GM18519 (cell line): ENCODE measurements around the gene CDK1.

ENCODE experiments used
- ATAC-seq: cut with Tn5 transposase; IDR thresholded peaks from one replicate; pipeline ENCODE4 v1.9.1; 2021; ENCODE audit warnings: mild to moderate bottlenecking, moderate library complexity; ENCODE audit not compliant: unreplicated experiment, low FRiP score

CDK1 gene

DNA sequence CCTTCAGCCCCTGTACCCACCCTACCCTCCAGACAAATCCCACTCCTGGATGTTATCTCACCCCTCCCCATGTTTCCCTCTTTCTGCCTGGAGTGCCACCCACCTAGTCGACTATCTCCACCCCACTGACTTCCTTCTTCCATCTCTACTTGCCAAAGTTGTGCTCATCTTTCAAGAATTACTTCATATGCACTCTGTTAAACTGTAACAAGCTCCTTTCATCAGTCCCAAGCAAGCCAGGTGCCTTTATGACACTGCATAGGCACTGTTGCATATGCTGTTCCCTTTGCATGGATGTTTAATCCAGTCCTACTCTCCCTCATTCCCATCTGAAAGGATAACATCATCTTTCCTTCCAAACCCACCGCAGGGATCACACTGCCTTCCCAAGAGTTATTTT lies 8.9 kb upstream of the CDK1 start:
- ATAC-seq: no peak

DNA sequence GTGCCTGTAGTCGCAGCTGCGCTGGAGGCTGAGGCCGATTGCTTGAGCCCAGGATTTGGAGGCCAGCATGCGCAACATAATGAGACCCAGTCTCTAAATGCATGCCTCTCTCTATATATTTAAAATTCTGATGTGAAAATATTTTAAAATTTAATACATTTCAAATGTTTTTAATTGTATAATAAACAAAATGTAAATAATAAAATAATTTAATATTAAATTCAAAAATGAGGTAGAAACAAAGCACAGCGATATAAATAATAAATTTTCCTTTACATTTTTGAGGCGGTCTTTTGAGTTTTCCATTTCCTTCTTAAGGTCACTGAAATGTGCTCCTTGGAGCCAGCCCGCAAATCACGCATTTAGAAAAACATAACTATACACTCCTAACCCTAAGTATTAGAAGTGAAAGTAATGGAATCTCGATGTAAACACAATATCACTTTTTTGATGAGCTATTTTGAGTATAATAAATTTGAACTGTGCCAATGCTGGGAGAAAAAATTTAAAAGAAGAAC lies 523 bp upstream of the CDK1 start:
- peak; percentile 7 for ATAC-seq

GRCh38 chr10:60778971-60779796 lies 906 bp downstream of the CDK1 start:
- ATAC-seq: peak; percentile 8

- ATAC-seq: no peak
These were observed 3.4 kb downstream of the CDK1 start for GRCh38 chr10:60781661-60782060.

DNA sequence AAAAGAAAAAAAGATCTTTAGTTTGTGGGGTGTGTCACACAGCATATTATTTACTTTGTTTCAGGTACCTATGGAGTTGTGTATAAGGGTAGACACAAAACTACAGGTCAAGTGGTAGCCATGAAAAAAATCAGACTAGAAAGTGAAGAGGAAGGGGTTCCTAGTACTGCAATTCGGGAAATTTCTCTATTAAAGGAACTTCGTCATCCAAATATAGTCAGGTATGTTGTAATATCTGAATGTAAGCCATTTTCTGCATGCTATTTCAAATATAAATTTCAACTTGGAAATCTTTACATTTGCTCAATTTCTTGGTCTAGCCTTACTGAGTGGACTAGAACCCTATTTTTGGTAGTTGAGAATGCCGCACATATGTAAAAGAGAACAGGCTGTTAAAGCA lies 6.4 kb downstream of the CDK1 start:
- ATAC-seq: no peak

GRCh38 chr10:60788544-60788943 lies 10.3 kb downstream of the CDK1 start:
- ATAC-seq: no peak

GRCh38 chr10:60789340-60789739 lies 11.1 kb downstream of the CDK1 start:
- no peak for ATAC-seq

GRCh38 chr10:60794953-60795352 lies 16.7 kb downstream of the CDK1 start:
- ATAC-seq: no peak

DNA sequence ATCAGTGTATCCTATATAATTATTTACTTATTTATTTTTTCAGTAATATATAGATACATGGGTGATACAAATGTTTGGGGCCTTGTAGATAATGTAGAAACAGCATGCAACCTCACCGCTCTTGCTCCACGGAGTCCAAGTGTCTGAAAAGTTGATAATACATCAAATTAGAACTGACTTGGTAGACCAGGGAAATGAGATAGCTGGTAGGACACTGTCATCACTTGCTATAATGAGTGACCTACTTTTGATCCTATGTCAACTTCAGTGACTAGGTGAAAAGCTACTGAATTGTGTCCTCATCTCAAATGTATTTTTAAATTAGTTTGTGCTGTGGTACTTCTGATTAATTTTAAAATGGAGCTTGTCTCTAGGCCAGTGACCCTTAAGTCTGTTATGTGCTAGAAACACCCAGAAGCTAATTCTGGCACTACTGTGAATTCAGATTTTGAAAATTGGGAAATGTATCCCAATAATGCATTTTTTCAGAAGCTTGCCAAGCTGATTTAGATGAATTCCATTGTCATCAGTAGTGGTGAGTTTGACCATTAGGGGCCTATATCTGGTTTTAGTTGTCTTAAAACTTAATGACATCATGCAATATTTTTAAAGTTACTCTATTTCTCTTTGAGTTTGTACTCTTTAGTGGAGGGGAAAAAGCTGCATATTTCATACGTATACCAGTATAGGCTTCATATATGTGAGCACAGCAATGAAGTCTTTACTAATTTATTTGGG lies 17.4 kb downstream of the CDK1 start:
- no peak for ATAC-seq

- ATAC-seq: no peak
These were observed 18.2 kb downstream of the CDK1 start for GRCh38 chr10:60796481-60796880.

DNA sequence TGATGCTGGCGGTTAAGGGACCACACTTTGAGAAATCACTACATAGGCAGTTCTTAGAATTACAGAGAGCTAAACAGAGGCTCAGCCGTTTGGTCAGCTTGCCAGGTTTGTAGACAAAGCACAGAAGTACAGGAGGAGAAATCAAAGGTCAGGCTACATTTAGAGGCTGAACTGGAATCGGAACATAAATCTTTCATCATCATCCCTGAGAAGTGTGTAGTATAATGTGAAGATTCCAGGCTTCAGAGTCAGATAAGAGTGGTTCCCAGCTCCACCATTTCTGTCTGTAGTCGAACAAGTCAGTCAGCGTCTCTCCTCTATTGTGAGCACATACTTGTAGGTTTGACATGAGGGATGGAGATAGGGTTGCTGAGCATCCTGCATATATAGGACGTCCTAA lies 18.9 kb downstream of the CDK1 start:
- ATAC-seq: no peak

DNA sequence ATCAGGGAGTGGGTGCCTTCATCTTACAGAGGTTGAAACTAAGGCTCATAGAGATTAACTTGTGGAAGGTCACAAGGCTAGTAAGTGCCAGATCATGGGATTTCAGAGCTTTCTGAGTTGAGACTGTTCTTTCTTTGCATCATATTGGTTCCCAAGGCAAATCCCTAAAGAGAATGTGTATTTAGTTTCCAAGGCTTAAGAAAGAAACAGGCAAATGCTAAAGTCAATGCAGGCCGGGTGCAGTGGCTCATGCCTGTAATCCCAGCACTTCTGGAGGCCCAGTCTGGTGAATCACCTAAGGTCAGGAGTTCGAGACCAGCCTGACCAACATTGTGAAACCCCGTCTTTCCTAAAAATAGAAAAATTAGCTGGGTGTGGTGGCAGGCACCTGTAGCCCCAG lies 19.8 kb downstream of the CDK1 start:
- ATAC-seq: no peak

- no peak for ATAC-seq
These were observed 20.6 kb downstream of the CDK1 start for GRCh38 chr10:60798870-60799269.

DNA sequence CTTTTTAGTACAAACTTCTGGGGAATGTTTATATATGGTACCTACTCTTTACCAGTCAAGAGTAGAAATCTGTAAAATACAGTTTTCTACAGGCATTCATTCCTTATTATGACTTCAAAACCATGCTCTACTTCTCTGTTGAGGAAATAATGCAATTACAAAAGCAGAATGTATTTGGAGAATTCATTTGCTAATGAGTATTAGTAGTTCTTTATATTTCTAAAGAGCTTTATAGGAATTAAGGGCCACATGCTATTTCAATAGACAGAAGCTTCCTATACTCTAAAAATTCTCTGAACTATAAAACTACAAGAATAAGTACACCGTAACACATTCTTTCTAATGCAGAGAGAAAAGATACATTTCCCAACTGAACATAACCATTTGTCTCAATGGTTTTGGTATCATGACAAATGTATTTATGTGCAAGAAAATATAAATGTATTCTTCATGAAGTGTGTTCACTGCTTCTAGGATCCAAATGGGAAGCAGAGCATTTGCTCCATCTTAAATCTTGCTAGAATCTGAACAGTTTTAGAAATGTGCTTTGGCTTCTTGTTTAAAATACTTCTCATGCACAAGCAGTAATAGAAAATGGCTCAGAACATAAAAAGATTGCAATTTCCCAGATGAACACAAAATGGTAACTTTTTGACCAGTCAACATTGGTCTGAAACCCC lies 21.8 kb downstream of the CDK1 start:
- no peak for ATAC-seq

GRCh38 chr10:60800918-60801317 lies 22.6 kb downstream of the CDK1 start:
- ATAC-seq: no peak

DNA sequence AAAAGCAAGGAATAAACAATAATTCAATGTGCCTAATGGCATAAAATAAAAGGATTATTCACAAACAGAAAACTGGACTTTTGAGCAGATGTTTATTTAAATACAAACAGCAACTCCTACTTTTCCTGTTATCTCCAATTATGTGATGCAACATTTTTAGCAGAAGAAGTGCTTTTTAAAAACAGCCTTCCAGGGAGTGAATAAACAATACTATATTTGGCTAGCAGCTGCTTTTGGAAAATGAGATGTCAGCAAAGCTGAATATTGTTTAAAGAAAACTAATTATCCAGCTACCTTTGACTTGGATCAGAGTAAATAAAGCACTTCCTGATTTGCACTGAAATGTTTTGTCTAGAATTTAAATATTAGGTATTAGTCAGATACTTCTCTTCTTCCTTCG lies 23.2 kb downstream of the CDK1 start:
- no peak for ATAC-seq

DNA sequence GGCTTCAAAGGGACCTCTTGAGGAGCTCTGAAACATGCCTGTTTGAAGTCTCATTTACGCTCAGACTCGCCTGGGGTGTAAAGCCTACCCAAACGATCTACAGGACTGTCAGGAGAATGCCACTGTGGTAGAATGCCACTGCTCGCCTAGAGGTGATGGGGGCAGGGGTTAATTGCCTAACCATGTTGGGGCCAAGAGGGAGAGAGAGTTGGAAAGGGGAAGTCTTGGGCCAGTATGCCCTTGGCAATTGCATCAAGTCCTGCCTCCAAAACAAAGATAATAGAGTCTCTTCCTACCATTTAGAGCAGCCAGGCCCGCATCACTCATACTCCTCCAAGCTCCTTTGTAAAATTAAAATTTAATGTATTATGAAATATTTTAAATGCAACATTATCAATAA lies 25.2 kb downstream of the CDK1 start:
- no peak for ATAC-seq

DNA sequence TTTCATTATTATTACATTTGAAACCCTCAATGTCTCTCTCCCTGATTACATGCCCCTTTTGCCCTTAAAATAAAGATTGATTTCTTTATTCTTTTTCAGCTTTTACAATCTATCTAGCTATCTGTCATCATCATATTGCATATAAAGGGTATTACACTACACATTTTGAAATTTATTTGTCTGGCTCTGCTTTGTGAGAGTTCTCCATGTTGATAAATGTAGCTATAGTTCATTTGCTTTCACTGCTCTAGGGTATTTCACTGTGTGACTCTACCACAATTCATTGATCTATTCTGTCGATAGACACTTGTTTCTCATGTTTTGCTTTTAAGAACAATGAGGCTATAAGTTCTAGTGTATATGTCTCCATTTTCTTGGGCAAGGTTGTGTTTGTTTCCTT lies 25.6 kb downstream of the CDK1 start:
- ATAC-seq: no peak

- ATAC-seq: no peak
These were observed 28.6 kb downstream of the CDK1 start for GRCh38 chr10:60806921-60807320.

GRCh38 chr10:60807499-60807898 lies 29.2 kb downstream of the CDK1 start:
- no peak for ATAC-seq

- ATAC-seq: no peak
These were observed 29.8 kb downstream of the CDK1 start for GRCh38 chr10:60808036-60808435.
